AG20443 (cell line): ENCODE data around the gene GTF2H2.
"Not testable (repeated sequence)": the region's sequence is repeated elsewhere in the genome, so short reads cannot be mapped to it uniquely, and the experiment has no call there.

ENCODE experiments used
- DNase-seq: peaks from one replicate; pipeline ENCODE4 v3.0.0; 2012; ENCODE audit warnings: low spot score, mixed read lengths

Gene GTF2H2

DNA sequence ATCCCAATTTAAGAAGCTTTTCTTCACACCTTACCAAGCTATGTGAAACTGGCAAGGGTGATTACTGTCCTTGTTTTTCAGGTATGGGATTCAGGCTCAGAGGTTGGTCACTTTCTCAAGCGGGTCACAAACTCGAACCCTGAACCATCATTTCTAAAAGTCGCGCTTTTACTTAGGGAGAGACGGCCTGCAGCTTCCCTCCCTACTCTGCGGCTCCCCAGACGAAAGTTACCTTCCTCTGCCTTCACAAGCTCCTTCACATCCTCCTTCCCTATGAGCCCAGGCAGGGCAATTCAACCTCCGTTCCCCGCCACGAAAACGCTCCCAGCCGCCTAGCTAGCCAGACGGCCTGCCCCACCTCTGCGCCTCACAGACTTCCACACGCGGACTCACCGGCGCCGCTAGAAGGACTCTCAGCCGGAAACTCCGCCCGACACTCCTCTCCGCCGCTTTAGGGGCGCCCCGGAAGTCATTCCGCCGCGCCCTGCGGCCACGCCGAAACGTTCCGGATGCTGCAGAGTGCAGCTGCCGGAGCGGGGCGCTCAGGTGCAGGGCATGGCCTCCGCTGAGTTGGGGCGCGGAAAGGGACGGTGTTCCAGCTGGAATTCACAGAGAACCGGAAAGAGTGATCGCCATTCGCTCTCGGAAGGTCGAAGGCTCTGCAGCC, at the start of gene GTF2H2:
TSS of gene GTF2H2 (minus strand) at position 415 of the 667 bp plus-strand sequence. CDS start 4,913 bp downstream, outside the sequence.
- DNase-seq, result not testable (repeated sequence)

DNA sequence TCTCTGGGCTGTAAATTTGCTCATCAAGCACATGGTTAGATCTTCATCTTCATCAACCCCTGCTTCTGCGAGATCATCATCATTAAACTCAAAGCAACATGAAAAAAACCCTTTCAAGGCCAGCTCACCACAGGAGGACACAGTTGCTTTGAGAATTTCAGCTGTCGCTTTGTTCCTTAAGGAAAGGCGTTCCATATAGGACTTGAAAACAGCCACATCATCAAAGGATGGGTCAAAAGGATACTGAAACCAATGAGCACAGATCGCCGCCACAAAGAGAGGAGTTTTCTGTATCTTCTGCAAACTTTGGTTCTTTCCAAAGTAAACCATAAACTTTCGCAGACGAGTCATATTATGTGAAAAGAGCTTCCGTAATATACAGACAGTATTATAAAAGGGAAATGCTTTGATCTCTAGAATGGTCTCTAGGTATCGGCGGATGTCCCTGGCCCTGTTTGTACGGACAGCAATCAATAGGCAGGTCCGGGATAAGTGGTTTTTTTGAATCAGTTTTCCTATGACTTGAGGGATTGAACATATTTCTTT, 42.3 kb upstream of the GTF2H2 start:
- not testable (repeated sequence) for DNase-seq

DNA sequence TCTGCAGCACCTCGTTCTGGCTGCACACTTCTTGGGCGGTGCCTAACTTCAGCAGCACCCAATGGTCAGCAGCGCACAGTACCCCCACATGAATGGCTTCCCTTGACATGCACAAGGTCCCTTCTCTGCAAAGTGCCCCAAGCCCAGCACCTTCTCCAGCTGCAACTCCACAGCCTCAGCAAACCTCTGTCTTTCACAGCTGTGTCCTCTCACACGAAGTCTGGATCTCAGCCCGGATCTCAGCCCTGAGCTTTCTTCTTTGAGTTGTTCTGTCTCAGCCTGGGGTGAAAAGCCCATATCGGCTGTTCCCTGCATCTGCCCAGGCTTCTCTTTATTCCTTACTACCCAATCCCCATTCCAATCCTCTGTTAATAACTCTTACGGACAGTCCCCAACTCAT, 32.5 kb upstream of the GTF2H2 start:
- DNase-seq, result not testable (repeated sequence)

DNA sequence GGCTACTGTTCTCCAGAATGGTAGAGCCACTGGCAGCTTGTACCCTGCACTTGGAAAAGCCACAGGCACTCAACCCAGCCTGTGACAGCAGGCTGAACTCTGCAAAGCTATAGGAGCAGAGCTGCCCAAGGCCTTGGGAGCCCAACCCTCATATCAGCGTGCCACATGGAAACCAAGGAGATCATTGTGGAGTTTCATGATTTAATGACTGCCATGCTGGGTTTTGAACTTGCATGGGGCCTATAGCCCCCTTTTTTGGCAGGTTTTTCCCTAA, 30.4 kb upstream of the GTF2H2 start:
- not testable (repeated sequence) for DNase-seq

DNA sequence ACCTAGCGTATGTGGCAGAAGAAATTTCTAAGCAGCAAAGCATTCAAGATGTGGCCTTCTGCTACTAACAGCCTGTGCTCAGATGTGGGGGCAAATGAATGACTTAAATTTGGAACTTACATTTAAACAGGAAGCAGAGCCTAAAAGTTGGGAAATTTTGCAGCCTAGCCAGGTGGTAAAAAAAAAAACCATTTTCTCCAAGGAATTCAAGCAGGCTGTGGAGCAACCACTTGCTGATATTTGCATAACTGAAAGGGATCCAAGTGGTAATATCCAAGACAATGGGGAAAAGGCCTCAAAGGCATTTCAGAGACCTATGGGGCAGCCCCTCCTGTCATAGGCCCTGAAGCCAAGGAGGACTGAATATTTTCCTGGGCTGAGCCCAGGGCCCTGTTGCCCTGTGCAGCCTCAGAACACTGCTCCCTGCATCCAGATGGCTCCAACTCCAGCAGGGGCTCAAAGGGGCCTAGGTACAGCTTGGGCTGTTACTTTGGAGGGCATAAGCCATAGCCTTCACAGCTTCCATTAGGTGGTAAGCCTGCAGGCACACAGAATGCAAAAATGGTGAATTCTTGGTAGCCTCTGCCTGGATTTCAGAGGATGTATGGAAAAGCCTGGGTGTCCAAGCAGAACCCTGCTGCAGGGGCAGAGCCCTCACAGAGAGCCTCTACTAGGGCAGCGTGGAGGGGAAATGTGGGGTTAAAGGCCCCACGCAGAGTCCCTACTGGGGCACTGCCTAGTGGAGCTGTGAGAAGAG, 29.9 kb upstream of the GTF2H2 start:
- DNase-seq, result not testable (repeated sequence)

DNA sequence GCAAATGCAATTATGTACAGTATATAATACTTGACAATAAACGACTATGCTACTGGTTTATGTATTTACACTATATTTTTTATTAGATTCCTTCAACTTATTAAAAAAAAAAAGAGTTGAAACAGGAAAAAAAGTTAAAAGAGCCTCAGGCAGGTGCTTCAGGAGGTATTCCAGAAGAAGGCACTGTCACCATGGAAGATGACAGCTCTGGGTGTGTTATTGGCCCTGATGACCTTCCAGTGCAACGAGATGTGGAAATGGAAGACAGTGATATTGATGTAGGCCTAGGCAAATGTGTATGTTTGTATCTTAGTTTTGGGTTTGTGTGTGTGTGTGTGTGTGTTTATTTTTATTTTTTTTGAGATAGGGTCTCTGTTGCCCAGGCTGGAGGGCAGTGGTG, 22.3 kb upstream of the GTF2H2 start:
- DNase-seq, result not testable (repeated sequence)

DNA sequence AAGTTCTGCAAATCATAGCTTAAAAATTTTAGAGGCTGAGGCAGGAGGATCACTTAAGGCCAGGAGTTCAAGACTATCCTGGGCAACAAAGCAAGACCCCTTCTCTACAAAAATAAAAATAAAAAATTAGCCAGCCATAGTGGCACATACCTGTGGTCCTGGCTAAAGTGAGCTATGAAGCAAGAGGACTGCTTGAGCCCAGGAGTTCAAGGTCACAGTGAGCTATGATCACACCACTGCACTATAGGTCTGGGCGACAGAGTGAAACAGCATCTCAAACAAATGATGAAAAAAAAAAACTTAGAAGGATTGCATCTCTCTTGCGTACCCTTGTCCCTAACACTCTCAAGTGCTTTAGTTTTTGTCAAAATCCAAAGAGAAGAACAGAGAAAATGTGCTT, 21.3 kb upstream of the GTF2H2 start:
- not testable (repeated sequence) for DNase-seq

DNA sequence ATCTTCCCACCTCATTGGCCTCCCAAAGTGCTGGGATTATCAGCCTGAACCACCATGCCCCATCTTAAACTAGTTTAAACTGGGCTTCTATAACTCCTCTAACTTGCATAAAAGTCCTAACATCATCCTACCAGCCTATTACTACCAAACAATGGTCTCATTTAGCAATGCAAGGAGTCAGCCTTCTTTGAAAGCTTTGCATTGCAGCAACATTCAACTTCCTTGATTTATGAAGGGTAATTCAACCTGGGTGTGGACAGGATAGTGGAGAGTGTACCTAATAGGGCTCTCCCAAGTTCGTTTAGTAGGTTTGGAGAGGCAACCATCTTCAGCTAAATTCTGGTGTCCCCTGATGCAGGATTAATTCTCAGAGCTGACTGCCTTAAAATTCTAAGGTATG, 18.7 kb upstream of the GTF2H2 start:
- DNase-seq, result not testable (repeated sequence)

DNA sequence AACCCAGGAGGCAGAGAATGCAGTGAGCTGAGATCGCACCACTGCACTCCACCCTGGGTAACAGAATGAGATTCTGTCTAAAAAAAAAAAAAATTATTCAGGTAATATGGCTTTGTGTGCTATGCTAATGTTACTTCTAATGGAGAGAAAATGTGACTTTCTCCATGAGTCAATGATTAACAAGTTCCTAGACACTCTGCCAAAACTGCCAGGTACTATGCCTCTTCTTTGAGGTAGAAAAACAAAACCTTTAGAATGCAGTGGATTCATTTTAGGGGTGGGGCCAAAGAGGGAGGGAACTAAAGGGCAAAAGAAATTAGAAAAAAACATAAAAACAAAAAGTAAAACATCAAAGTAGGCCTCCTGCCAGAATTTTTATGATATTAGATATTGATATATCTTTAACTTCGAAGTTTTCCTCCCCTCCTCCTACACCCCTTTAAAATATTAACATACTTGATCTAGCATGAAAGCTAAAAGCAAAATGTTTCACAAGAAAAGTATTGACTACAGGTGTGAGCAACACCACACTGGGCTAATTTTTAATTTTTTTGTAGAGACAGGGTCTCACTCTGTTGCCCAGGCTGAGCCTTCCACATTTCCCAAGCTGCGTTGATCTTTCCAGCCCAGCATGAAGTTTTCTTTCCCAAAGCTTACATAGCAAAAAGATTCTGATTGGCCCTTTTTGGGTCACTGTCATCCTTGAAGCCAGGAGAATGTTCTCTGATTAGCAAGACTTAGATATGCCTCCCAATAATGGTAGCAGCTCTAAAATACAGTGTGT, 17.0 kb upstream of the GTF2H2 start:
- not testable (repeated sequence) for DNase-seq

DNA sequence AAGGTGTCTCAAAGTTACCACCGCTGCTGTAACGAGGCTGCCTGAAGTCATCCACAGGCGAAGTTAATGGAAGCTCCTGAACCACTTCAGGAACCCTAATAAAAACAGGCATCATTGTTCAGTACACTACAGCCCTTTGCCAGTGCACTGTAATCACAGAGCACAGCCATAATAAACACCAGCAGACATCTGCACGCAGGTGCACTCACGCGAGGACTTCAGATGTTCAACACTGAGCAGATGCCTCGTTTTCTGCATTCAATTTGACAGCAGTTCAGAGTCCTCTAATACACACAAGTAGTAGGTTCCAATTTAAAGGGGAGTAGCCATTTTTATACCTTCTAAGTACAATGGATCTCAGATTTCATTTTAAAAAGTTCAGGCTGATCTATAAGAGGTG, 15.4 kb upstream of the GTF2H2 start:
- not testable (repeated sequence) for DNase-seq

DNA sequence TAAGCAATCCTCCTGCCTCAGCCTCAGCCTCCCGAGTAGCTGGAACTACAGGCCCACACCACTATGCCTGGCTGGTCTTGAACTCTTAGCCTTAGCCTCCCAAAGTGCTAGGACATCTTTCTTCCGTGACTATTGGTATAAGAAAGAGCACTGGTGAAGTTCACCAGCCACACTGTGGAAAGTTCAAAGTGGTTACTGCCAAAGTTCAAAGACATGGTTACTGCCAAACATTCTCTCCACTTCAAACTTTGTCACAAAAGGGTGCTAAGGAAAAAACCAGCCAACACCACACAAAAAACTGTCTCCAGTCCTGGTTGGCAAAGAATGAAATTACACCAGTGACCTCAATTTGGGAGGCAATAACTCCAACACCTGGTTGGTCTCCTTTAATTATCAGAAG, 14.9 kb upstream of the GTF2H2 start:
- not testable (repeated sequence) for DNase-seq

DNA sequence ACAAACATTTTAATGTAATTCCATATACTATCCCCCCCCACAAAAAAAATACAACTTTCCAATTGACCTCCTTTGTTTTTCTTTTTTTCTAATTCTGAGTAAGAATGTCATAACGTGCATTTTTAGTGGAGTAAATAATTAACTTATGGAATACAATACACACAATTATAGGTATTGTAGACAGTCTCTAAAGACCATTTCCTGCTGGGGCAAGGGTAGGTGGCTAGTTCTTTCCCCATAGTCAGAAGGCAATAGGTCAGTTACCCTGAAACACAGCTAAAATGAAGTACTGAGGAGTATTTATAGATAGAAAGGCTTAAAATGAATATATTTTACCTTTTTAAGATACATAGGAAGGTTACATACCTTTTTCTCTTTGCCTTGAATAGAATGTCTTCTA, 6.2 kb downstream of the GTF2H2 start:
- DNase-seq, result not testable (repeated sequence)

DNA sequence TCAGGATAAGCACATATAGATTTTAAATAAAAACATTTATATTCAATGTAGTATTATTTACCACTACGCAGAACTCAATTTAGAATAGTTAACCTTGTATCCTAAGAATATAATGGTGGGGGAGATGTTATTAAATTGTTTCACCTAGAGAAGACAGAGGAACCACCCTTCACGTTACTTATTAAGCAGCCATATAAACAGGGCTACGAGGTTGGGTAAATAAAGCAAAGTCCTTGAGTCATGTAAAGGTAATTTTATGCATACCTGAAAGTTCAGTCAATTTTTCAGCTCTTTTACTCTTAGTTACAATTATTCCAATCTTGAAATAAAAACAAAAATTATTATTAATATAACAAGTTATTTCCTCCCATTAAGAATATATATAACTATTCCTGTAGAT, 8.1 kb downstream of the GTF2H2 start:
- DNase-seq, result not testable (repeated sequence)

DNA sequence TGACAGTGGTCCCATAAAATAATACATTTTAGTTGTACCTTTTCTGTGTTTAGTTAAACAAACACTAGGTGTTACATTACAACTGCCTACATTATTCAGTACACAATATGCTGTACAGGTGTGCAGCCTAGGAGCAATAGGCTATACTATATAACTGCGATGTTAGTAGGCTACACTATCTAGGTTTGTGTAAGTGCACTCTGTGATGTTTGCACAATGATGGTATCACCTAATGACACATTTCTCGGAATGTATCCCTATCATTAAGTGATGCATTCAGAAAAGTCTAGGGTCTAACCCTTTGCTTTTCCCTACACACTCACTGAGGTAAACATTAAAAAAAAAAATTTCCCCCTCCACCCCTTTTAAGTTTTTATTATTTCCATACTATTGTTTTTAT, 22.7 kb downstream of the GTF2H2 start:
- DNase-seq, result not testable (repeated sequence)

DNA sequence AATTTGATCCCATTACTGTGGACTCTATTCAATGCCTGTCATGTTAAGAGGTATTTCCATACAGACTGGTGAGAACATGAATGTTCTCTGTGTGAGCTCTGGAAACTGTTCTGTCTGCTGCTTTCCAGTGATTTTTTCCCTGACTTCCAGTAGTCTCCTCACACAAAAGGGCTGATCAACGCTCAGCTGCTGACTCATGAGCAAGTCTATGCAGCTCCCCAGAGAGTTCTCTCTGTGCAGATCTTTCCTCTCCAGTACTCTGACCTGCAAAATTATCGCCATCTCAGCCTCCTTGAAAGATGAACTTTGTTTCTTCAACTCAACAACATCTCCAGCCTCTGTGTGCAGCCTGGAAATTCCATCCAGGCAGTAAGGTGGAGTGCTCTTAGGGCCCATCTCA, 23.3 kb downstream of the GTF2H2 start:
- DNase-seq, result not testable (repeated sequence)

DNA sequence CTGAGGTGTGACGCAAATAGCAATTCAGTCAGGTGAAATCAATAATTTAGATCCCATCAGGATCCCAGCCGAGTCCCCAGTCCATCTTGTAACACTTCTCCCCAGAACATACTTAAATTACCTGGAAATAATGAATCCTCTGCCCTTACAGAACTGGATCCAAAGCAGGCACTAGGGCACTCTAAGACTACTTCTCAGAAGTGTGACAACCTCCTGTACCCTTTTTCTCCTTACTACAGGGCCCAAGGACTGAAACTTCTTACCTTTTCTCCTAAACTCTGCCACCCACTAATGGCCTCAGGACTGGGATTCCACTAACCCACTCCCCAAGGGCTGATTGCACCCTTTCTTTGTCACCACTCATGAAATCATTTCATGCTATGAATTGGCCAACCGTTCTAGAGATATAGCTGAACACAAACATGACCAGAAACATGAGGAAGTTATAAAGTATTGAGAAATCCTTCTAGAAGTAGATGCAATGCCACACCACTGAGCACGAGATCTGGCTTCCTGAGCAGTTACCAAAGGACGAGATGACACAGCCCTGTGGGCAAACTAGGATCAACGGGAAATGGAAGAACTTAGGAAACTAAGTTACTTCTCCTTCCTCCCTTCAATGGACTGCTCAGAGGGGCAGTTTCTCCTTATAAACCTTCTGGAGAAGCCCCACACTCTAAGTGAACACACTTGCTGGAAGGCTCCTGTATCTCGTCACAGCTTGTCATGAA, 36.3 kb downstream of the GTF2H2 start:
- not testable (repeated sequence) for DNase-seq

DNA sequence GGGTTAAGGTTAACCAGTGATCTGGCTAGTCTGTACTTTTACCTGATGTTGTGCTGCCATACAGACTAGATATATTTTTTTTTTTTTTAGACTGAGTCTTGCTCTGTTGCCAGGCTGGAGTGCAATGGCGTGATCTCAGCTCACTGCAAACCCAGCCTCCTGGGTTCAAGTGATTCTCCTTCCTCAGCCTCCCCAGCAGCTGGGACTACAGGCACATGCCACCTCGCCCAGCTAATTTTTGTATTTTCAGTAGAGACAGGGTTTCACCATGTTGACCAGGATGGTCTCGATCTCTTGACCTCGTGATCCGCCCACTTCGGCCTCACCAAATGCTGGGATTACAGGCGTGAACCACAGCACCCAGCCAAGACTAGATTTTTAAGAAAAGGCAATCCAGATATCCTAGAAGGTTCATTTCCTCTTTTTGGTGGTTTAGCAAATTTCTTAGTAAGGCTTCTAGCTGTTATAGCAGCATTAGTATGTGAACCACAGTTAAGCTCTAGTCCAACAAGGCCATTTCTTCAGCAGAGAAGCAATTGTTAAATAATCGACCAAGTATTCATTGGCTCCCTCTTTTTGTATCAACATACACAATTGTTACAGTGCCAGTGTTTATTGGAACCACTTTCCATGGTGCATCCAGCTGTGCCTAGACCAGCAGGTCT, 42.1 kb downstream of the GTF2H2 start, which contains the start of gene NAIP:
TSS of gene NAIP (minus strand) at position 51 of the 665 bp plus-strand sequence. CDS start 12,424 bp downstream, outside the sequence.
- DNase-seq, result not testable (repeated sequence)

DNA sequence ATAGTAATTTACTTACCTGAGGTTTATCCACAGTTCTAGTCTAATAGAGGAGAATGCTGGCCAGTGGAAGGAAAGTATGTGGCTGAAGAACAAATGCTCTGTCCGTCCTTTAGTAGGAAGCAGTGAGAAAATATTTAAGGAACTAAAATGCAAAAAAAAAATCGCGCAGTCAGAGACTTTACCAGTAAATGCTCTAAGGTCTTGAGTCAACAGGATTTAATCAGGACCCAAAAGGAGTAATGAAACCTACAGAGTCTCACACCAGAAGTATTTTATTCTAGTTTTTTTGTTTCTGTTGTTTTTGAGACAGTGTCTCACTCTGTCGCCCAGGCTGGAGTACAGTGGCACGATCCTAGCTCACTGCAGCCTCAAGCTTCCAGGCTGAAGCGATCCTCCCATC, 46.8 kb downstream of the GTF2H2 start:
- DNase-seq, result not testable (repeated sequence)

DNA sequence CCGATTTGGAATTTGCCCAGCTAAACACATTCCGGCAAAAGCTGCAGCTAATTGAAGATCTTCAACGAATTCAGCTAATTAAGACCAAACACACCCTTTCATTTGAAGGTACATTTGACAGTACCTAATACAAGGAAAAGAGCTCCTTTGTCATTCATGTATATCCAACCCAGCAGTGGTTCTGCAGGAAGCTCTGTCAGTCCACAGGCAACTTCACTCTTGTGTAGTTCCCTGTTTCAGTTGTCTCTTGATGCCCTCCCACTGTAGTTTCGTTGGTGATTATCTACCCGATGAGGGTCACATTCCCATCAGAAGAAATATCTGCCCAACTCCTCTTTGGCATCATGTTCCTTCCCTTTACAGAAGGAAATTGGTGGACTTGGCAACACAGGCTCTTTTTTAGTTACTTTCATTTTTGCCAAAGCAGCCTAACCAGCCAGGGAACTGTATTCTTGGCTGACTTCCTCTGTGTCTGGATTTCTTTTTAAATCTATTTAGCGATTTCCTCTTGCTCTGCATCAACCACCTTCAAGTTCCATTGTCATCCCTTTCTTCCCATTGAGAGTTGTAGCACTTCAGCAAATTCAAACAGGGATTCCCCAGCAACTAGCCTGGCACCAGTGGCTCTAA, 49.0 kb downstream of the GTF2H2 start:
- DNase-seq, result not testable (repeated sequence)

DNA sequence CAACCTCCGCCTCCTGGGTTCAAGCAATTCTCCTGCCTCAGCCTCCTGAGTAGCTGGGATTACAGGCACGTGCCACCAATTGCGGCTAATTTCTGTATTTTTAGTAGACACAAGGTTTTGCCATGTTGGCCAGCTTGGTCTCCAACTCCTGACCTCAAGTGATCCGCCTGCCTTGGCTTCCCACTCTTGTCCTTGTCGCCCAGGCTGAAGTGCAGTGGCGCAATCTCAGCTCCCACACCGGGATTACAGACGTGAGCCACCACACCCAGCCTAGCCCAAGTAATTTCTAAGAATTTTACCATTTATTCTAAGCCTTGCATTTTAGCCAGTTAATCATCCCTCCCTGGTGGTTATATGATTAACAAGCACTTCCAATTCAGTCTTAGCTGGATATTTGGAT, 53.3 kb downstream of the GTF2H2 start:
- no peak for DNase-seq

DNA sequence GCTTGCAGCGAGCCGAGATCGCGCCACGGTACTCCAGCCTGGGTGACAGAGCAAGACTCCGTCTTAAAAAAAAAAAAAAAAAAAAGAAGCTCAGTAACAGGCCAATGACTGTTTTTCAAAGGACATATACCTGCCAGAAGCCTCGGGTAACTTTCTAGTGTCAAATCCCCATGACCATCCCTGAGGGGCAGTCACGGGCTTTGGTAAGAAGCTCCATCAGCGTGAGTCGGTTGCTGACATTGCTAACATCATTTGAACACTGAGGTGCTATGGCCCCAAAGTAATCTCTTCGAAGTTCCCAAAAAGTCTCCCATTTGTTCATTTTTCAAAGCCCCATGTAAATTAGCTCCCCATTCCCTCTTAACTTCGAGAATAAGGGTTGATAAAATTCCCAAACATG, 53.9 kb downstream of the GTF2H2 start:
- DNase-seq, result no peak
